Epithelial cell of esophagus (primary cell): ENCODE results near the gene LAMTOR2.
"Not testable (repeated sequence)": the region's sequence is repeated elsewhere in the genome, so short reads cannot be mapped to it uniquely, and the experiment has no call there.

Experiments used
- DNase-seq: peaks from one replicate; pipeline ENCODE4 v3.0.0; 2010; ENCODE audit warnings: low read depth
- H3K4me3 ChIP-seq: 2 replicates; pipeline ENCODE4 v1.5.1; 2011; ENCODE audit warnings: mild to moderate bottlenecking, low read length, control low read depth
- TF ChIP-seq, protein P1 (sequence below): IDR thresholded peaks from 2 replicates; pipeline ENCODE4 v1.5.1; 2011; ENCODE audit warnings: low read depth, mild to moderate bottlenecking, low read length, control low read depth, inconsistent platforms; ENCODE audit not compliant: insufficient read depth; ENCODE audit errors: missing control alignments

LAMTOR2 gene

DNA sequence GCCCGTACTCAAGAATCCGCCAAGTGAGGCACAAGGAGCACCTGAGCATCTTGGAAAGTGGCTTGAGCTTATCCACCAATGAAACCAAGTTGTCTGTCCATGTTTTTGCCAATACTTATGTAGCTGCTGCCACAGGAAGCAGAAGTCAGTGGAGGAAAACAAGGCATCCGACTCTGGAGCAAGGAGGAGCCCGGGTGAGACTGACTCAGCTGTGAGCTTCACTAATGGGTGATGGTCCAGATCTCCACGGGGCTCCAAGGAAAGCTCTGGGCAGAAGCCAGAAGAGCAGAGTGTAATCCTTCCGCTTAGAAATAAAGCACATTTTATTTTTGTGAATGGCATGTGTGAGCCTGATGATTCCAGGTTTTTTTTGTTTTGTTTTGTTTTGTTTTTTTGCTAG, 21.6 kb upstream of the LAMTOR2 start:
- DNase-seq, result no peak
- H3K4me3 ChIP-seq, result no peak overlapping the region
- TF ChIP-seq, protein P1, sequence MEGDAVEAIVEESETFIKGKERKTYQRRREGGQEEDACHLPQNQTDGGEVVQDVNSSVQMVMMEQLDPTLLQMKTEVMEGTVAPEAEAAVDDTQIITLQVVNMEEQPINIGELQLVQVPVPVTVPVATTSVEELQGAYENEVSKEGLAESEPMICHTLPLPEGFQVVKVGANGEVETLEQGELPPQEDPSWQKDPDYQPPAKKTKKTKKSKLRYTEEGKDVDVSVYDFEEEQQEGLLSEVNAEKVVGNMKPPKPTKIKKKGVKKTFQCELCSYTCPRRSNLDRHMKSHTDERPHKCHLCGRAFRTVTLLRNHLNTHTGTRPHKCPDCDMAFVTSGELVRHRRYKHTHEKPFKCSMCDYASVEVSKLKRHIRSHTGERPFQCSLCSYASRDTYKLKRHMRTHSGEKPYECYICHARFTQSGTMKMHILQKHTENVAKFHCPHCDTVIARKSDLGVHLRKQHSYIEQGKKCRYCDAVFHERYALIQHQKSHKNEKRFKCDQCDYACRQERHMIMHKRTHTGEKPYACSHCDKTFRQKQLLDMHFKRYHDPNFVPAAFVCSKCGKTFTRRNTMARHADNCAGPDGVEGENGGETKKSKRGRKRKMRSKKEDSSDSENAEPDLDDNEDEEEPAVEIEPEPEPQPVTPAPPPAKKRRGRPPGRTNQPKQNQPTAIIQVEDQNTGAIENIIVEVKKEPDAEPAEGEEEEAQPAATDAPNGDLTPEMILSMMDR, result no peak

DNA sequence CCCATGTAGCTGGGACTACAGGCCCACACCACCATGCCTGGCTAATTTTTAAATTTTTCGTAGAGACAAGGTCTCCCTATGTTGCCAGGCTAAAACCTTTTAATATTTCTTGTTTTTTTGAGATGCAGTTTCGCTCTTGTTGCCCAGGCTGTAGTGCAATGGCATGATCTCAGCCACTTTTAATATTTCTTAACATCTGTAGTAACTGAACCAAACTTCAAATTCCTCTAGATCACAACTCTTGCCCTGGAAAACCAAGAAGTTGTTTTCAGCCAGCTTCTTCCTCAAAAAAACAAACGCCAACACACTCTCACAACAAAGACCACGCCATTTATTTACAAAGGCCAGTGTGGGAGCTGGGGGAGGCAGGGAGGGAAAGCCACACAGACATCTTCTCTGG, 19.6 kb upstream of the LAMTOR2 start:
- not testable (repeated sequence) for H3K4me3 ChIP-seq, DNase-seq

DNA sequence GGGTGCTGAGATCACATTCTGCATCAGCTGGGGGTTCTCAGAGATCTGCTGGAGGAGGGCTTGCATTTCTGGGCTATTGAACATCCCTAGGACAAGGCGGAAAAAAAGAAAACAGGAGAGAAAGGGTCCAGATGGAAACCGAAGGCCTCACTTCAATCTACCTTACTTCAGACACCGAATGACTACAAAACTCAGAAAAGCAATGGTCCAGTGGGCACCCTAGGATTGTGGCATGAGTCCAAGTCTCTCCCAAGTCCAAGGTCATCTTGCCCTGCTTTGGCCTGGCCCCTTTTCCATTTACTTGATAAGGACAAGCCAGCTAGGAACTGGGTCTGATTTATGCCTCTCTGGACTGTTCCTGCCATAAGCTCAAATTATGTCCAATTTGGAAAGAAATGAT, 11.8 kb upstream of the LAMTOR2 start:
- H3K4me3 ChIP-seq, result no peak overlapping the region
- DNase-seq, result no peak
- TF ChIP-seq, protein P1, result no peak

DNA sequence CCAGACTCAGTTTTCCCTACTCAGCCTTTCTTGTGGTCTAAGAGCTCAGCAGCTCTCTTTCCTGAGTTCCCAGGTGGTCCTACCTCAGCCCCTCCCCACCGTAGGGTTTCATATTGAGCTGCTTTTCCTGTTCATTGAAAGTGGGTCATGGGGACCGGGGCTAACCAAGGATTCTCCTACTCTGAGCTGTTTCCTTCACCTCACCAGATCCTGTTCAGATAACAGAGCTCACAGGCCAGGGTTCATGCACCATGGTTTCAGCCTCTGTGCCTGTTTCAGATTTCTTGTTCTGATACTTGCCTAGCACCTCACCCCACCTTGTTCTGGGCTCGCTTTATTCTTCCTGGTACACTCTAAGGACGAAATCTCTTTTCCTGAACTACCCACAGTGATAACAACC, 9.5 kb upstream of the LAMTOR2 start:
- DNase-seq, result no peak
- H3K4me3 ChIP-seq, result no peak overlapping the region

DNA sequence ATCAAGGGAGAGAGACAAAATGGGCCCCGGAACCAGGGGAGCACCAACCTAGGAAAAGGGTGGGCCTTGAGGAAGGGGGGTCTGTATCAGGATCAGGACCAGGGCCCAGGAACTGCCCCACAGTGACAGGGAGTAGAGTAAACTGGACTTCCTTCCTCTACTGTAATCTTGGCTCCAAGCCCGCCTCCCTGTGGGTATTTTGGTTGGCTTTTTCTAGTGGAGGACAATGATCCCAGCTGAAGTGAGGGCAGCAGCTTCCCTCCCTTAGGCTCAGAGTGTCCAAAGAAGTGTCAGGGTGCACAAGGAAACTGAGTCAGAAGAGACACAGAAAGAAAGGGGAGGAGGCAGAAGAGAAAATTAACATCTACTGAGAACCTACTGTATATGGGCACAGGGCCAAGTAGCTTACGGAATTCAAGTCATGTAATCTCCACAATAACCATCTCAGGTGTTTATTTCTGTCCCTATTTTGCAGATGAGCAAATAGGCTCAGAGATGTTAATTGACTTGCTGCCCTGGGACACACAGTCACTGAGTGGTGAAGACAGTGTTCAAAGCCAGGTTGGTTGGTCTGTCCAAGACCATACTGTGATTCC, 5.8 kb upstream of the LAMTOR2 start:
- no peak for DNase-seq
- TF ChIP-seq, protein P1, result no peak
- no peak overlapping the region for H3K4me3 ChIP-seq

More for the DNA sequence above, 9.5 kb upstream of the LAMTOR2 start:
- TF ChIP-seq, protein P1, result no peak

DNA sequence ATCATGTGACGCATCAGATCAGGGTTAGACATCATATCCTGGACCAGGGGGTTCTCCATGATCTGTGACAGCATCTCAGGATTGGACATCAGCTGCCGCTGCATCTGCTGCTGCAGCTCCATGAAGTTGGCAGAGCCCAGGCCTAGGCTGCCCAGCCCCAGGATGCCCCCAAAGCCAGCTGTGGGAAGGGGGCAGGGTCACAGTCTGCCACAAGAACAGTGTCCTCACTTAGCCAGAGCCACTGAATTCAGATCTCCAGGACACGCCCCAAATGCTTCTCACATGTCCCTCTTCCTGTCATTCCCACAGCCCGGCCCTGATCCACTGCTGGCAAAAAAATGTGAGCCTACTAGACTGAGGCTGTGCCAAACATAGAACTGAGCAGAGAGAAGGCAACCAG, 4.2 kb upstream of the LAMTOR2 start:
- no peak for DNase-seq
- no peak overlapping the region for H3K4me3 ChIP-seq
- TF ChIP-seq, protein P1, result no peak

DNA sequence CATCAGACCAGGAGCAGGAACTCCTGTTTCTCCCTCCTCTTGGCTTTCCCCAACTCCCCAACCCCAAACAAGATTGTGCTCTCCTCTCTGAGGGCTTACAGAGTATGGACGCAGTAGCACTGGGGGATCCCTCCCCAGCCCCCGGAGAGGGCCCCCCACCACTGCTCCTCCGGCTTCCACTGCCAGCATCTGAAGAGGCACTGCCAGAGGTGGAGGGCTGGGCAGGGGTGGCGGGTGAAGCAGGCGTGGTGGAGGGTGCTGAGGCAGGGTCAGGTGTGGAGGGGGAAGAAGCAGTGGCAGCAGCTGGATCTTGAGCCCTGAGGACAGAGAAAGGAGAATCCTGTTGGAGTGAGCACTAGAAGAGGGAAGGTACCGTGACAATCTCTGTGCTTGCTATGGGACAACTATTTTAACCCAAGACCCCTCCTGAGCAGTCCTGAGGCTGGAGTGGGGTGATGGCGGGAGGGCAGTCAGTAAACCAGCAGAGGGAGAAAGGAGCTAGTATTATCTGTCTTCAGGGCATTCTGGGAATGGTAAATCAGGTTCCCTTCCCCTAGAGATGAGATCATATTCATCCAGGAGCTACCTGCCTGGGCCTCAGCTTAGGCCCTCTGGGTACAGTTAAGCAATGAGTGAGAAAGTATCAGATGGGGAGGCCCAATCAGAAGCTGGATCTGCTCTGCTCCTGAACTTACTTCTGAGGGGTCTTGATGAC, 3.4 kb upstream of the LAMTOR2 start:
- TF ChIP-seq, protein P1, result no peak
- DNase-seq, result peak; percentile 48
- no peak overlapping the region for H3K4me3 ChIP-seq
